ENCODE results near the gene OPRM1. TPM values are rescaled to one million over a fixed set of nuclear protein-coding genes. Genes with fewer than 3 reads are reported as not detected.

OPRM1 gene
- total RNA-seq, 1 donor from 2014 or later, result not detected

DNA sequence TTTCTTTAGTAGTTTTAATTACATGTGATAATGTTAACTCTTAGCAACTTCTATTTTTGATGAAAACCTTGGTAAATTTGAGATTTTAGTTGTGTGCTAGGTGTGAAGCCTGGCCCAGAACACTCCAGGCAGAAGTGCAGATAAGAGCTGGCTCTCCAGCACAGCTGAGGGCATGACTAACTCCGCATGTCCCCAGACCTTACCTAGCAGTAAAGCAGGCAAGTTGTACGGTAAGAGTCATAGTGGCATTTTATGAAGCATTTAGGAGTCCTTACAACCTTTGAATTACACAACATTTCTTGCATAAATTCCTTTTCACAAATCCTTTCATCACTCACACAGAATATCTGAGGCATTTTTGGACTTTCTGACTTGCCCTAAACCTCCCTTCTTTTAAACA, 67.2 kb downstream of the OPRM1 start:
- Histone ChIP-seq H3K4me3 (ENCODE audit: low read length in 3 of 3) (no peak overlapping the region), H3K36me3 (ENCODE audit: control insufficient read depth in 3 of 3, insufficient read depth in 3 of 3, low read length in 3 of 3) (no peaks in the 10 kb centered on the region), H3K27me3 (ENCODE audit: control insufficient read depth in 3 of 3, insufficient read depth in 3 of 3, low read length in 3 of 3) (peaks cover 0 to 3% (median 0%) of the 10 kb centered on the region in 3 donors), H3K27ac (ENCODE audit: low read depth, low read length) (no peak overlapping the region), H3K9ac (ENCODE audit: low read depth in 1 of 3, low read length in 3 of 3) (no peak overlapping the region), H3K9me3 (ENCODE audit: control insufficient read depth in 3 of 3, low read length in 3 of 3) (no peaks in the 10 kb centered on the region), H3K4me1 (ENCODE audit: control insufficient read depth in 3 of 3, insufficient read depth in 3 of 3, low read length in 3 of 3) (no peaks in the 10 kb centered on the region)

DNA sequence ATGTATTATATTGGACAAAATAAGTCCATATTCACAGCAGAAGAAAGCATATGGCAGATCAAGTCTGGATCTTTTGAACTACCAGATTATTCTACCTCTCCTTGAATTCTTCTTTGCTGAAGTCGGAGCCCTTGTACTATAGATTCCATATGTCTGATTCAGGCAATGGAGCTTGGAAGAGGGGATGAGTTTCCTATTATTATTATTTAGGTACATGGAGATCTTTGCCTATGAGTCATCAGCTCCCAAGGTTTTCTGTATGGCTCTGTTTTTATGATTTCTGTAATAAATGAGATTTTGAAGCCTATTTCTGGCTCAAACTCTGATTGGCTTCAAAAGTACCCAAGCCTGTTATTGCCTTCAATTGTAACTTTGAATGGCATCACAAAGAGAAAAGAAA, 72.0 kb downstream of the OPRM1 start:
- no peaks in the 10 kb centered on the region for H3K27me3 ChIP-seq (ENCODE audit: control insufficient read depth in 3 of 3, insufficient read depth in 3 of 3, low read length in 3 of 3)

DNA sequence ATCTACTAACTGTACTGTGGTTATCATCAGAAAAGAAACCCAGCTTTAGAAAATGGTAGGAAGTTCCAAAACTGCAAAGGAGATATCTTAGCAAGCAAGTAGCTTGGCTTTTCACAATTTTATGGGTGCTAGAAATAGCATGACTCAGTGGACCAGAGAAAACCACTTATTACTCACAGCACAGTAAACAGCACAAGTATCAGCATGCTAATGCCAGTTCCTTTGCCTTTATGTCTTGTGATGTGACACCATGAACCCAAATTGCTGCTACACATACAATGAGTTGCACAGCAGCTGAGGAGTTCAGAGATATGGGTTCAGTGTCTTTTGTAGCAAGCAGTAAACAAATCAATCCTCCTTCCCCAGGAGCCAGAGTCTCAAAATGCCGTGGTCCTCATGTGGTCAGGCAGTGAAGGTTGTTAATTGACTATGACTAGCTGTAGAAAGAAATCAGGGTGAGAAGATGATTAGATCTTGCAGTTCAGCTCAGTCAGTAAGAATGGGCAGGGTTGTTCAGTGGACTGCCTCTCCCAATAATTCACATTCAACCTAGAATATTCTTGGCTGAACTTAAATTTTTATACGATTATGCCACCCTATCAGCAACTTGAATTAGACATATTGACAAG, 73.3 kb downstream of the OPRM1 start:
- Histone ChIP-seq H3K4me3 (ENCODE audit: low read length in 3 of 3) (no peak overlapping the region), H3K9me3 (ENCODE audit: control insufficient read depth in 3 of 3, low read length in 3 of 3) (no peaks in the 10 kb centered on the region), H3K4me1 (ENCODE audit: control insufficient read depth in 3 of 3, insufficient read depth in 3 of 3, low read length in 3 of 3) (no peaks in the 10 kb centered on the region), H3K36me3 (ENCODE audit: control insufficient read depth in 3 of 3, insufficient read depth in 3 of 3, low read length in 3 of 3) (no peaks in the 10 kb centered on the region), H3K27ac (ENCODE audit: low read depth, low read length) (no peak overlapping the region), H3K27me3 (ENCODE audit: control insufficient read depth in 3 of 3, insufficient read depth in 3 of 3, low read length in 3 of 3) (no peaks in the 10 kb centered on the region), H3K9ac (ENCODE audit: low read depth in 1 of 3, low read length in 3 of 3) (no peak overlapping the region)

More for the DNA sequence above, 72.0 kb downstream of the OPRM1 start:
- Histone ChIP-seq H3K9ac (ENCODE audit: low read depth in 1 of 3, low read length in 3 of 3) (no peak overlapping the region), H3K4me3 (ENCODE audit: low read length in 3 of 3) (no peak overlapping the region), H3K9me3 (ENCODE audit: control insufficient read depth in 3 of 3, low read length in 3 of 3) (no peaks in the 10 kb centered on the region), H3K4me1 (ENCODE audit: control insufficient read depth in 3 of 3, insufficient read depth in 3 of 3, low read length in 3 of 3) (no peaks in the 10 kb centered on the region), H3K27ac (ENCODE audit: low read depth, low read length) (no peak overlapping the region), H3K36me3 (ENCODE audit: control insufficient read depth in 3 of 3, insufficient read depth in 3 of 3, low read length in 3 of 3) (no peaks in the 10 kb centered on the region)

DNA sequence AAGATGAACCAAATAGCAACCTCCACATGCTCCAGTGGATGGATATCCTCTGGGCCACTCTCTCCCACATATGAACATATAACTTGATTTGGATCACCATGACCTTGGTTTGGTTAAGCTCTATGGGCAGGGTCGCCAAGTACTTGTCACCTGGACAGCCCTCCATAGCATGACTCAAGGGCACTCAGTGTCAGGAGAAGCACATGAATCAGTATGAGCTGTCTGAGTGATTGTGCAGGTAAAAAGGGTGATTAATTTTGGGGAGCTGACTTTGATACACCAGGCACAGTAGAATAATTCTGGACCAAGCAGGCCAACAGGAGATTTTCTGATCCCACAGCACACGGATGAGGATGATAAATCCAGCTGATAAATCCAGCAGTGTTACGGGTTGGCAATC, 74.4 kb downstream of the OPRM1 start:
- H3K9me3 ChIP-seq (ENCODE audit: control insufficient read depth in 3 of 3, low read length in 3 of 3), result no peaks in the 10 kb centered on the region
- no peak overlapping the region for H3K9ac ChIP-seq (ENCODE audit: low read depth in 1 of 3, low read length in 3 of 3)
- H3K4me1 ChIP-seq (ENCODE audit: control insufficient read depth in 3 of 3, insufficient read depth in 3 of 3, low read length in 3 of 3), result no peaks in the 10 kb centered on the region
- no peak overlapping the region for H3K27ac ChIP-seq (ENCODE audit: low read depth, low read length)
- no peaks in the 10 kb centered on the region for H3K36me3 ChIP-seq (ENCODE audit: control insufficient read depth in 3 of 3, insufficient read depth in 3 of 3, low read length in 3 of 3)
- no peaks in the 10 kb centered on the region for H3K27me3 ChIP-seq (ENCODE audit: control insufficient read depth in 3 of 3, insufficient read depth in 3 of 3, low read length in 3 of 3)
- H3K4me3 ChIP-seq (ENCODE audit: low read length in 3 of 3), result no peak overlapping the region

DNA sequence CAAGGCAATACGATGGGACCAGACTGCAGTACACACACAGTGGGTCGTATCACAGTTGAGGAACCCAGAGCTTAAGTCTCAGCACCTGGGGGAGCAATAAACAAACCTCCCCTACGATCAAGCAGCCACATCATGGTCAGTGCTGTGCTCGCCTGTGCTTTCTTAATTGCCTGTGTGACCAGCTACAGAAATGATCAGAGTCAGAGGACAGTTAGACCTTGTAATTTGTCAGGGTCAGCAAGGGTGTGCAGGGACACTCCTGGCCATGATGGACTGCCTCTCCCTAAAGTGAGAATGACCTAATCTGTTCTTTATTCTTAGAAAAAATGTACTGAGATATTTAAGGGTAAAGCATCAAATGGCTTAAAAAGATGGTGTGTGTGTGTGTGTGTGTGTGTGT, 78.4 kb downstream of the OPRM1 start:
- Histone ChIP-seq H3K4me3 (ENCODE audit: low read length in 3 of 3) (no peak overlapping the region), H3K9me3 (ENCODE audit: control insufficient read depth in 3 of 3, low read length in 3 of 3) (no peaks in the 10 kb centered on the region), H3K27me3 (ENCODE audit: control insufficient read depth in 3 of 3, insufficient read depth in 3 of 3, low read length in 3 of 3) (no peaks in the 10 kb centered on the region), H3K27ac (ENCODE audit: low read depth, low read length) (no peak overlapping the region), H3K9ac (ENCODE audit: low read depth in 1 of 3, low read length in 3 of 3) (no peak overlapping the region), H3K36me3 (ENCODE audit: control insufficient read depth in 3 of 3, insufficient read depth in 3 of 3, low read length in 3 of 3) (no peaks in the 10 kb centered on the region), H3K4me1 (ENCODE audit: control insufficient read depth in 3 of 3, insufficient read depth in 3 of 3, low read length in 3 of 3) (no peaks in the 10 kb centered on the region)

DNA sequence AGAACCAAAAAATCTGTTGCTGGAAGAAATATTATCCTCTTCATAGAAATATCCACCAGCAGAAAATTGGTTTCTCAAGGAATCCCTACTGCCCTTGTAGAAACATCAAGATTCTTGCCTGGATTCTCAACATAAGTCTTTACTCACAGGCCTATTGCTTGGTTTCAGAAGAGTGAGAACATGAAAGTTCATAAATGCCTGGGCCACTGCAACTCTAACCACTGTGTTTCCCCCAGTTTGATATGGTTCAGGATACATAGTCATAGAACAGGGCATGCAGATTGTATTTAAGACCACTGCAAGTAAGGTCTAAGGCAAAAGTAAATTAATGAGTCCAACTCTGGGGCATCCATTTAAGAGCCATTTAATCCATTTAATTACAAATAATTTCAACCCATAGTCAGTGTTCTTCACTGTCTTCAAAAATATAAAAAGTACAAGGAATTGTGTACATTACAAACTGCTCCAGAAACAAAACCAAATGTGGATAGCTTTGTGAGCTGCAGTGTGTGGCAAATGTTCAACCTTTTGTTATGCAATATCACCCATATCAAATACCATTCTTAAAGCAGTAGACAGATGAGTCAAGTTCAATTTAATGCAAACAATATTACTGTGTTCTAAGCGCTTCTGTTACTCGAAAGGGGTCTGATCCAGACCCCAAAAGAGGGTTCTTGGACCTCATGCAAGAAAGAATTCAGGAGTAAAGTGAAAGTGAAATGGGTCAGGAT, 83.3 kb downstream of the OPRM1 start:
- H3K27ac ChIP-seq (ENCODE audit: low read depth, low read length), result no peak overlapping the region
- no peaks in the 10 kb centered on the region for H3K4me1 ChIP-seq (ENCODE audit: control insufficient read depth in 3 of 3, insufficient read depth in 3 of 3, low read length in 3 of 3)
- H3K9me3 ChIP-seq (ENCODE audit: control insufficient read depth in 3 of 3, low read length in 3 of 3), result peaks cover 0 to 2% (median 0%) of the 10 kb centered on the region in 3 donors
- no peak overlapping the region for H3K4me3 ChIP-seq (ENCODE audit: low read length in 3 of 3)
- H3K27me3 ChIP-seq (ENCODE audit: control insufficient read depth in 3 of 3, insufficient read depth in 3 of 3, low read length in 3 of 3), result no peaks in the 10 kb centered on the region
- no peak overlapping the region for H3K9ac ChIP-seq (ENCODE audit: low read depth in 1 of 3, low read length in 3 of 3)
- H3K36me3 ChIP-seq (ENCODE audit: control insufficient read depth in 3 of 3, insufficient read depth in 3 of 3, low read length in 3 of 3), result no peaks in the 10 kb centered on the region

DNA sequence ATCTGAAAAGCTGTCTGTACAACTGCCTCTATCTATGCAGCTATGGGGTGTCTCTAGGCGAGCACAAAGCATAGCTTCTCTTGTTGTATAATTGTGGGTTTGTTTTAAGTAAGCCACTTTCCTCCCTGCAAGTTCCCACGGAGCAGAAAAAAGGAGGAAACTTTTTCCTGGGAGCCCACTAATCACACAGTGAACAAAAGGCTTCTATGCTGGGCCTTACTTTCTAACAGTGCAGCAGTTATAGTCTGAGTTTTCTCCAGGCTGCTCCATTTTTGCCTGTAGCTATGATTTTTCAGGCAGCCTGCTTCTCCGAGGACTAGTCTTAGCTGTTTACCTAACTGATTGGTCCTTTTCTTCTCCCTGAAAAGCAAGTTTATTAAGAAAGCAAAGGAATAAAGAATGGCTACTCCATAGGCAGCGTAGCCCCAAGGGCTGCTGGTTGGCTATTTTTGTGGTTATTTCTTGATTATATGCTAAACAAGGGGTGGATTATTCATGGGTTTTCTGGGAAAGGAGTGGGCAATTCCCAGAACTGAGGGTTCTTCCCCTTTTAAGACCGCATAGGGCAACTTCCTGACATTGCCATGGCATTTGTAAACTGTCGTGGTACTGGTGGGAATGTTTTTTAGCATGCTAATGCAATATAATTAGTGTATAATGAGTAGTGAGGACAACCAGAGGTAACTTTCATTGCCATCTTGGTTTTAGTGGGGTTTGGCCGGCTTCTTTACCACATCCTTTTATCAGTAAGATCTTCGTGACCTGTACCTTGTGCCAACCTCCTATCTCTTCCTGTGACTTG, 84.3 kb downstream of the OPRM1 start:
- H3K4me1 ChIP-seq (ENCODE audit: control insufficient read depth in 3 of 3, insufficient read depth in 3 of 3, low read length in 3 of 3), result no peaks in the 10 kb centered on the region
- no peaks in the 10 kb centered on the region for H3K27me3 ChIP-seq (ENCODE audit: control insufficient read depth in 3 of 3, insufficient read depth in 3 of 3, low read length in 3 of 3)
- H3K9me3 ChIP-seq (ENCODE audit: control insufficient read depth in 3 of 3, low read length in 3 of 3), result peaks cover 0 to 2% (median 0%) of the 10 kb centered on the region in 3 donors
- no peak overlapping the region for H3K4me3 ChIP-seq (ENCODE audit: low read length in 3 of 3)
- H3K36me3 ChIP-seq (ENCODE audit: control insufficient read depth in 3 of 3, insufficient read depth in 3 of 3, low read length in 3 of 3), result no peaks in the 10 kb centered on the region
- H3K27ac ChIP-seq (ENCODE audit: low read depth, low read length), result no peak overlapping the region
- no peak overlapping the region for H3K9ac ChIP-seq (ENCODE audit: low read depth in 1 of 3, low read length in 3 of 3)

GRCh38 chr6:154125421-154125820, 86.4 kb downstream of the OPRM1 start:
- Histone ChIP-seq H3K27me3 (ENCODE audit: control insufficient read depth in 3 of 3, insufficient read depth in 3 of 3, low read length in 3 of 3) (no peaks in the 10 kb centered on the region), H3K9ac (ENCODE audit: low read depth in 1 of 3, low read length in 3 of 3) (no peak overlapping the region), H3K9me3 (ENCODE audit: control insufficient read depth in 3 of 3, low read length in 3 of 3) (peaks cover 0 to 2% (median 0%) of the 10 kb centered on the region in 3 donors), H3K4me3 (ENCODE audit: low read length in 3 of 3) (no peak overlapping the region), H3K36me3 (ENCODE audit: control insufficient read depth in 3 of 3, insufficient read depth in 3 of 3, low read length in 3 of 3) (no peaks in the 10 kb centered on the region), H3K27ac (ENCODE audit: low read depth, low read length) (no peak overlapping the region), H3K4me1 (ENCODE audit: control insufficient read depth in 3 of 3, insufficient read depth in 3 of 3, low read length in 3 of 3) (no peaks in the 10 kb centered on the region)

DNA sequence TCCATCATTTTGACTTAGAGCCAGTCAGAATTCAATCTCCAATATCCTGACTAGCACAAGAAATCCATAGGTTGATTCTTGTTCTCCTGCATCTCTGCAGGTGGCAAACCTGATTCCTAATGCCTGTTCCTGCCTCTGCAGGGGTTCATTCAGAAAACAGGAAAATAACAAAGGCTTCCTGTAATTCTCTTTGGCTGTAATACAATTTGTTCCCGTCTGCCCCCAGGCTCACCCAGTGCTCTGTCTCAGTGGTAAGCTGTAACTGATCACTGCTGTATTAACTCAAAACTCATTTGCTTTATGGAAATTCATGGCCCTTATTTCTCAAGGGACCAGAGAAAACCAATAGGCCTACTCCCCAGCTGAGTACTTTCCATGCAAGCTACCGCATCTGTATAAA, 88.6 kb downstream of the OPRM1 start:
- Histone ChIP-seq H3K4me3 (ENCODE audit: low read length in 3 of 3) (no peak overlapping the region), H3K9ac (ENCODE audit: low read depth in 1 of 3, low read length in 3 of 3) (no peak overlapping the region), H3K27me3 (ENCODE audit: control insufficient read depth in 3 of 3, insufficient read depth in 3 of 3, low read length in 3 of 3) (no peaks in the 10 kb centered on the region), H3K4me1 (ENCODE audit: control insufficient read depth in 3 of 3, insufficient read depth in 3 of 3, low read length in 3 of 3) (no peaks in the 10 kb centered on the region), H3K36me3 (ENCODE audit: control insufficient read depth in 3 of 3, insufficient read depth in 3 of 3, low read length in 3 of 3) (no peaks in the 10 kb centered on the region), H3K27ac (ENCODE audit: low read depth, low read length) (no peak overlapping the region), H3K9me3 (ENCODE audit: control insufficient read depth in 3 of 3, low read length in 3 of 3) (peaks cover 0 to under 1% (median 0%) of the 10 kb centered on the region in 3 donors)

Measured in skeletal muscle tissue (tissue), 4 donors.